ENCODE measurements around the gene HOXC10. TPM values are rescaled to one million over a fixed set of nuclear protein-coding genes. Genes with fewer than 3 reads are reported as not detected.

The HOXC10 gene
- total RNA-seq, 2 experiments from 2014 or later = not detected

- intact Hi-C loops (cut with micrococcal nuclease) = no loop called here
- ATAC-seq = no peak
- DNase-seq = no peak
- TF ChIP-seq CTCF (IDR thresholded peaks at IDR 0.05) = no peak
- ChIA-PET POLR2A (no interaction called here), CTCF (interaction anchor here (0.6 kb wide), 1 partner anchor 43 kb away, joined by 3 read pairs; the partner anchor contains the start of gene HOXC10)
- H3K4me3 Mint-ChIP-seq = no peak overlapping the region
- H3K27me3 Mint-ChIP-seq = peaks cover 79% of the 10 kb centered on the region
- no peaks in the 10 kb centered on the region for H3K36me3 Mint-ChIP-seq (ENCODE audit: low read depth)
- no peak overlapping the region for H3K27ac Mint-ChIP-seq
- H3K4me1 Mint-ChIP-seq (ENCODE audit: low read depth) = no peaks in the 10 kb centered on the region
- no peaks in the 10 kb centered on the region for H3K9me3 Mint-ChIP-seq
Measured at GRCh38 chr12:53941750-53942149, 43.2 kb upstream of the HOXC10 start.

- CTCF ChIA-PET = interaction anchor here (1.4 kb wide), 1 partner anchor 9 kb away, joined by 3 read pairs; no protein-coding TSS in a partner anchor
Measured at GRCh38 chr12:53942467-53942997, 42.4 kb upstream of the HOXC10 start.

GRCh38 chr12:53944209-53944608 lies 40.7 kb upstream of the HOXC10 start:
- no peak for TF ChIP-seq CTCF (IDR thresholded peaks at IDR 0.05)
- intact Hi-C loops (cut with micrococcal nuclease) = no loop called here
- no peaks in the 10 kb centered on the region for H3K36me3 Mint-ChIP-seq (ENCODE audit: low read depth)
- CTCF ChIA-PET = interaction anchor here (1.4 kb wide), 1 partner anchor 49 kb away, joined by 3 read pairs; no protein-coding TSS in a partner anchor
- DNase-seq (no peak), ATAC-seq (no peak)
- no peak overlapping the region for H3K27ac Mint-ChIP-seq
- H3K9me3 Mint-ChIP-seq = no peaks in the 10 kb centered on the region
- POLR2A ChIA-PET = no interaction called here
- no peaks in the 10 kb centered on the region for H3K4me1 Mint-ChIP-seq (ENCODE audit: low read depth)
- peaks cover 80% of the 10 kb centered on the region for H3K27me3 Mint-ChIP-seq
- no peak overlapping the region for H3K4me3 Mint-ChIP-seq

More at GRCh38 chr12:53942467-53942997, 42.4 kb upstream of the HOXC10 start:
- POLR2A ChIA-PET = no interaction called here
- no peak for TF ChIP-seq CTCF (IDR thresholded peaks at IDR 0.05)
- Mint-ChIP-seq H3K4me3 (no peak overlapping the region), H3K4me1 (ENCODE audit: low read depth) (no peaks in the 10 kb centered on the region), H3K27ac (no peak overlapping the region), H3K27me3 (peaks cover 77% of the 10 kb centered on the region), H3K36me3 (ENCODE audit: low read depth) (no peaks in the 10 kb centered on the region), H3K9me3 (no peaks in the 10 kb centered on the region)
- ATAC-seq = no peak
- intact Hi-C loops (cut with micrococcal nuclease) = no loop called here
- DNase-seq = no peak

GRCh38 chr12:53944907-53945847 lies 39.8 kb upstream of the HOXC10 start:
- Mint-ChIP-seq H3K36me3 (ENCODE audit: low read depth) (no peaks in the 10 kb centered on the region), H3K4me3 (no peak overlapping the region), H3K27ac (no peak overlapping the region), H3K27me3 (peaks cover 84% of the 10 kb centered on the region), H3K4me1 (ENCODE audit: low read depth) (no peaks in the 10 kb centered on the region), H3K9me3 (no peaks in the 10 kb centered on the region)
- intact Hi-C loops (cut with micrococcal nuclease) = no loop called here
- DNase-seq = no peak
- ATAC-seq = no peak
- POLR2A ChIA-PET = interaction anchor here (1.0 to 1.3 kb wide), 2 partner anchors 8 to 637 kb away, joined by 3 read pairs; no protein-coding TSS in a partner anchor
- CTCF ChIA-PET = interaction anchor here (0.6 to 1.4 kb wide), 3 partner anchors 24 to 445 kb away, joined by 3 read pairs; no protein-coding TSS in a partner anchor
- TF ChIP-seq CTCF (IDR thresholded peaks at IDR 0.05) = no peak

All from activated CD8-positive, alpha-beta T cell treated with anti-CD3 and anti-CD28 coated beads for 36 hours (primary cell).